Esophagus squamous epithelium (tissue), 4 donors: ENCODE data around the gene FOXJ3.

Experiments used
- CTCF ChIP-seq, 6 experiments: fragments of 450-650 bp in 4 of 6; fragments of 200-600 bp in 2 of 6; sonication (generic) in 2 of 6; IDR thresholded peaks; one replicate each; pipeline ENCODE4 v1.5.1; 2016 to 2019; ENCODE audit warnings: antibody characterized with exemption in 6 of 6, mild to moderate bottlenecking in 4 of 6, moderate library complexity in 4 of 6
- POLR2A ChIP-seq, 4 donors: fragments of 450-650 bp; IDR thresholded peaks; one replicate each; pipeline ENCODE4 v1.6.1; 2017; ENCODE audit warnings: antibody characterized with exemption in 4 of 4, mild to moderate bottlenecking in 4 of 4, moderate library complexity in 3 of 4

GRCh38 chr1:42145764-42146625 is 189.0 kb downstream of the FOXJ3 start:
- no peak for TF ChIP-seq CTCF (IDR thresholded peaks at IDR 0.05)
- no peak for TF ChIP-seq POLR2A (IDR thresholded peaks at IDR 0.05)
